Right atrium auricular region (tissue), 2 donors: ENCODE measurements around the gene VAV3. TPM values are rescaled to one million over a fixed set of nuclear protein-coding genes. Genes with fewer than 3 reads are reported as not detected.

Experiments used
- DNase-seq: peaks from one replicate; pipeline ENCODE4 v3.0.0-alpha.2; 2019; ENCODE audit warnings: low spot score
- H3K27ac ChIP-seq, 2 donors: fragments of 200-600 bp; sonication (generic); 1 replicate in 1 of 2; 2 replicates in 1 of 2; pipeline ENCODE4 v1.5.1; 2016 to 2019
- H3K27me3 ChIP-seq, 2 donors: fragments of 200-600 bp; sonication (generic); one replicate each; pipeline versions ENCODE4 v1.5.1 to v1.6.0; 2017 to 2019
- H3K36me3 ChIP-seq: fragments of 200-600 bp; sonication (generic); one replicate; pipeline ENCODE4 v1.5.1; 2016
- H3K4me1 ChIP-seq, 2 donors: fragments of 200-600 bp; sonication (generic); one replicate each; pipeline versions ENCODE4 v1.5.1 to v1.6.0; 2017 to 2019
- H3K4me3 ChIP-seq, 2 donors: fragments of 200-600 bp; sonication (generic); 1 replicate in 1 of 2; 2 replicates in 1 of 2; pipeline ENCODE4 v1.5.1; 2017 to 2019; ENCODE audit warnings: mild to moderate bottlenecking in 1 of 2, moderate library complexity in 1 of 2
- H3K9me3 ChIP-seq, 2 donors: fragments of 200-600 bp; sonication (generic); one replicate each; pipeline ENCODE4 v1.5.1; 2019
- total RNA-seq, 2 donors: library from RNA; depleted of rRNA; stranded (reverse); fragments of >200 nt; gene quantifications; one replicate each; pipeline ENCODE4 v1.1.0, GENCODE V29; 2016
- TF ChIP-seq, protein P1 (sequence below), 2 donors: fragments of 200-600 bp; sonication (generic); IDR thresholded peaks; one replicate each; pipeline ENCODE4 v1.5.1; 2019; ENCODE audit warnings: antibody characterized with exemption in 2 of 2

Gene VAV3
- total RNA-seq, 2 donors from 2014 or later: 2.0 to 2.8 TPM

GRCh38 chr1:107817206-107817605 is 147.8 kb downstream of the VAV3 start:
- TF ChIP-seq, protein P1, sequence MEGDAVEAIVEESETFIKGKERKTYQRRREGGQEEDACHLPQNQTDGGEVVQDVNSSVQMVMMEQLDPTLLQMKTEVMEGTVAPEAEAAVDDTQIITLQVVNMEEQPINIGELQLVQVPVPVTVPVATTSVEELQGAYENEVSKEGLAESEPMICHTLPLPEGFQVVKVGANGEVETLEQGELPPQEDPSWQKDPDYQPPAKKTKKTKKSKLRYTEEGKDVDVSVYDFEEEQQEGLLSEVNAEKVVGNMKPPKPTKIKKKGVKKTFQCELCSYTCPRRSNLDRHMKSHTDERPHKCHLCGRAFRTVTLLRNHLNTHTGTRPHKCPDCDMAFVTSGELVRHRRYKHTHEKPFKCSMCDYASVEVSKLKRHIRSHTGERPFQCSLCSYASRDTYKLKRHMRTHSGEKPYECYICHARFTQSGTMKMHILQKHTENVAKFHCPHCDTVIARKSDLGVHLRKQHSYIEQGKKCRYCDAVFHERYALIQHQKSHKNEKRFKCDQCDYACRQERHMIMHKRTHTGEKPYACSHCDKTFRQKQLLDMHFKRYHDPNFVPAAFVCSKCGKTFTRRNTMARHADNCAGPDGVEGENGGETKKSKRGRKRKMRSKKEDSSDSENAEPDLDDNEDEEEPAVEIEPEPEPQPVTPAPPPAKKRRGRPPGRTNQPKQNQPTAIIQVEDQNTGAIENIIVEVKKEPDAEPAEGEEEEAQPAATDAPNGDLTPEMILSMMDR (IDR thresholded peaks at IDR 0.05): no peak
- DNase-seq: no peak
- no peaks in the 10 kb centered on the region for H3K9me3 ChIP-seq
- no peaks in the 10 kb centered on the region for H3K4me1 ChIP-seq
- no peaks in the 10 kb centered on the region for H3K27me3 ChIP-seq
- no peak overlapping the region for H3K27ac ChIP-seq
- no peak overlapping the region for H3K4me3 ChIP-seq
- H3K36me3 ChIP-seq: no peaks in the 10 kb centered on the region

DNA sequence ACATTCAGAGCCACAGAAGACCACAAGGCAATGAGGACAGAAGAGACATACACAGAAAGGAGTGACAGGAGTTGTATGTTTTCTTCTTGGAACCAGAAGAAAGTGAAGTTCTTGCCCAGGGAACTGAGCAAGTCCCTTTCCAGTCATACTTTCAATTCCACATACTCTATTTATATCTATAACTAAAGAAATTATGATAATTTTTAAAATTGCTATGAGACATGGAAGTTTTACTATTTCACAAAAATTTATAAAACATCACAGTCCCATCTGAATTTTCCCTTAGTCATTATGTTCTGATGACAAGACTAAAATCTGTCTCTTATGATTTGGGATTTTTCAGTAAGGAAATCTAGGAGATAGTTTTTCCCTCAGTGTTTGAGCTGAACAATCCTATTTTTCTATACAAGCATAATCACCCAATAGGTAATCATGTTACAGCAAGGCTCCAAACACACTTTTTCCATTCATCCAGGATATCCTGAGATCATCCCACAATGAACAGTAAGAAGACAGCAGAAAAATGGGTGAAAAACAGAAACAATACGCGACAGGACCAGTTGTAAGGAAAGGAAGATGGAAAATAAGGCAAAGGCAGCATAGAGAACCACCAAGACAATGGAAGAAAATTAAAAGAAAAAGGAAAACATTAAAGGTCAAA is 154.6 kb downstream of the VAV3 start:
- TF ChIP-seq, protein P1 (IDR thresholded peaks at IDR 0.05): no peak
- no peak overlapping the region for H3K27ac ChIP-seq
- no peaks in the 10 kb centered on the region for H3K9me3 ChIP-seq

GRCh38 chr1:107807855-107808254 is 157.1 kb downstream of the VAV3 start:
- no peak for DNase-seq
- Histone ChIP-seq H3K4me1 (no peaks in the 10 kb centered on the region), H3K36me3 (no peaks in the 10 kb centered on the region), H3K27ac (no peak overlapping the region), H3K4me3 (no peak overlapping the region), H3K9me3 (no peaks in the 10 kb centered on the region), H3K27me3 (no peaks in the 10 kb centered on the region)
- TF ChIP-seq, protein P1 (IDR thresholded peaks at IDR 0.05): no peak

More for the DNA sequence above, 154.6 kb downstream of the VAV3 start:
- no peak overlapping the region for H3K4me3 ChIP-seq
- no peaks in the 10 kb centered on the region for H3K36me3 ChIP-seq
- no peaks in the 10 kb centered on the region for H3K27me3 ChIP-seq
- DNase-seq: no peak
- H3K4me1 ChIP-seq: no peaks in the 10 kb centered on the region

- Histone ChIP-seq H3K4me3 (no peak overlapping the region), H3K4me1 (no peaks in the 10 kb centered on the region), H3K27me3 (no peaks in the 10 kb centered on the region), H3K9me3 (no peaks in the 10 kb centered on the region), H3K27ac (no peak overlapping the region), H3K36me3 (no peaks in the 10 kb centered on the region)
- TF ChIP-seq, protein P1 (IDR thresholded peaks at IDR 0.05): no peak
- no peak for DNase-seq
Measured at GRCh38 chr1:107807405-107807804, 157.6 kb downstream of the VAV3 start.

DNA sequence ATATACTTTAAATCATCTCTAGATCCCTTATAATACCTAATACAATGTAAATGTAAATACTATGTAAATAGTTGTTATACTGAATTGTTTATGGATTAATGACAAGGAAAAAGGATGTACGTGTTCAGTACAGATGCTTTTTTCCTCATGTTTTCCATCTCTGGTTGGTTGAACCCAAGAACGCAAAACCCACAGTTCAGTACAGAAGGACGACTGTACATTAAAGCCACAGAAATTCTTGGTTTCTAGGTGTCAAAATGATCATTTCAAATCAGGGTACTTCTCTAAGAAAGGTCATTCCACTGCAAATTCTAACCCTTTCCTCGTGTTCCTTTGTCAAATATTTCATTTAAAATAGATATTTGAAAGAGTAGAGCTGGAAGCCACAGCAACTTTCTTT is 158.1 kb downstream of the VAV3 start:
- no peak for DNase-seq
- TF ChIP-seq, protein P1 (IDR thresholded peaks at IDR 0.05): no peak
- H3K4me3 ChIP-seq: no peak overlapping the region
- no peak overlapping the region for H3K27ac ChIP-seq
- H3K36me3 ChIP-seq: no peaks in the 10 kb centered on the region
- no peaks in the 10 kb centered on the region for H3K9me3 ChIP-seq
- no peaks in the 10 kb centered on the region for H3K4me1 ChIP-seq
- H3K27me3 ChIP-seq: no peaks in the 10 kb centered on the region

DNA sequence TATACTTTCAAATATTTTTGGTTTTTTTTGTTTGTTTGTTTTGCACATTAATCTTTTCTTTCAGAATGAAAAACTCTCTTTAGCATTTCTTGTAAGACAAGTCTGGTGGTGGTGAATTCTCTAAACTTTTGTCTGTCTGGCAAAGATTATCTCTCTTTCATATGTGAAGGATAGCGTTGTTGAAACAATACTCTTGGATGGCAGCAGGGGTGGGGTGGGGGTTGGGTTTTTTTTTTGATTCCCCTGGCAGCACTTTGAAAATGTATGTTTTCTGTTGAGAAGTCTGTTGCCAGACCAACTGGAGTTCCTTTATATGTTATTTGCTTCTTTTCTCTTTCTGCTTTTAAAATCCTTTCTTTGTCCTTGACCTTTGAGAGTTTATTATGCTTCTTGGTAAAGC is 160.2 kb downstream of the VAV3 start:
- H3K4me3 ChIP-seq: no peak overlapping the region
- TF ChIP-seq, protein P1 (IDR thresholded peaks at IDR 0.05): no peak

More for the DNA sequence above, 160.2 kb downstream of the VAV3 start:
- Histone ChIP-seq H3K9me3 (no peaks in the 10 kb centered on the region), H3K4me1 (no peaks in the 10 kb centered on the region), H3K27ac (no peak overlapping the region), H3K27me3 (no peaks in the 10 kb centered on the region), H3K36me3 (no peaks in the 10 kb centered on the region)
- no peak for DNase-seq
